NCI-H128 (cell line): Measurements from ENCODE around the gene BCR.
"Not testable (repeated sequence)": the region's sequence is repeated elsewhere in the genome, so short reads cannot be mapped to it uniquely, and the experiment has no call there.

ENCODE experiments used
- DNase-seq: peaks from one replicate; lab custom pipeline; 2025; ENCODE audit not compliant: unreplicated experiment; lab: John Stamatoyannopoulos, UW

BCR gene

DNA sequence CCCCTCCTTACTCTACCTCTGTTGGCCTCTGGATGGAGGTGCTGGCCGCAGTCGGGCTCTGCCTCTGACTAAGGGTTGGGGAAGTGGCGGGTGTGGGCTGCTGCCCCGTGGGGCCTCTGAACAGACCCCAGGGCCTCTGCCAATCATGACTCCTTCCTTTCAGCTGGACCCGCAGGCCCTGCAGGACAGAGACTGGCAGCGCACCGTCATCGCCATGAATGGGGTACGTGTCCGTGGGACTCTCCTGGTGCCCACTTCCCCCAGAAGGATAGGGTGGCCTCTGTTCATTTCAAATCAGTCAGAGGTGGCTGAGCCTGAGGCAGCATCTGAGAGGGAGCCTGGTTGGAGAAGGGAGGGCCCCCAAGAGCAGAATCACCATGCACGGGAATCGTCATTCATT, 129.0 kb downstream of the BCR start:
- not testable (repeated sequence) for DNase-seq

DNA sequence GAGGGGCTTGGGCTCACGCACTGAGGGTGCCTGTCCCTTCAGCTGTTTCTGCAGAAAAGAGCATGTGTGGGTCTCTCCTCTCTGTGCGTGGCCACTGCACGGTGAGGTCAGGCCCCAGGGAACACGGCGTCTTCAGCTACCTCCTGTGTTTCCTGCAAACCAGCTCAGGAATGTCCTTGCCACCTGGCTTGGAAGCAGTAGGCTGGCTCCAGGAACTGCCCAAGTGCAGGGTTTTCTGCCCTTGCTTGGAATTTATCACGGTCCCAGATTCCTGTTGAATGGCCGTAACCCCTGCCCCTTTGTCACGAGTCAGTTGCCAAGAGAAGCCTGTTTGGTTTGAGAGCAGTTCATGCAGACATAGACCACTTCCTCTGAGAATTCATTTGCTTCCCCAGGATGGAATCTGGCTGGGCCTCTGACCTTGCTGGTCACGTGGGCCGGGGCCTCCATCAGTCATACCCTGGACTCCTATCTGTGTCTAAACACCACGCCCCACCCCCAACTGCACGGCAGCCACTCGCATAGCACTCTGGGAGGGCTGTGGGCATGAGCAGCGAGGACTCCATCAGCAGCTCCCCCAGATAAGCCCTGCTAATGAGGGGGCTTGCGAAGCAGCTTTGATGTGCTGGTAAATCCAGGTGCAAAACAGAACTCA, 130.3 kb downstream of the BCR start:
- not testable (repeated sequence) for DNase-seq

DNA sequence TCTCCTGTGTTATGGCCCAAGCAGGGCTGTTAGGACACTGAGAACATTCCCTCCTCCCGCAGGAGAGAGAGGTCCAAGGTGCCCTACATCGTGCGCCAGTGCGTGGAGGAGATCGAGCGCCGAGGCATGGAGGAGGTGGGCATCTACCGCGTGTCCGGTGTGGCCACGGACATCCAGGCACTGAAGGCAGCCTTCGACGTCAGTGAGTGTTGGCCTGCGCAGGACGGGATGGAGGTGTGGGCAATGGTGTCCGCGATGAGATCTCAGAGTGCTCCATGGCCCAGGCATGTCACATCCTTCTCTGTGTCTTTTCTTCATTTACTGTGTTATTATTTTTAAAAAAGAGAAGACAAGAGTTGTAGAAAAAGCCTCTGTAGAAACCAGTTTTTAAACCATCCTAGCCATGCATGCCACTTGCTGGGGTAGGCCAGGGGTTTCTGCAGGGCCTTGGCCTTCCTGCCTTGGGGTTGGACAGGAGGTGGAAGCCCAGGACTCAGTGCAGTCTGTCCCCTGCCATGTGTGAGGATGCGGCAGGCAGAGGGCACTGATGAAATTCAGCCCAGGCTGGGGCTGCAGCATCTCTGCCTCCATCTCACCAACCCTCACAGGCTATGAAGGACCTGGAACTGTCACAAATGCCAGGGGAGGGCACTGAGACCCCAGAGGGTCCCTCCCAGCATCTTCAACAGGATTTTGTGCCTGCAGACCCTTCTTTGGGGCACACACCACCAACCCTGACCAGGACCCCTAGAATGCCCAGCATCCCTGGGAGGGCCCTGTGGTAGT, 131.5 kb downstream of the BCR start:
- not testable (repeated sequence) for DNase-seq

DNA sequence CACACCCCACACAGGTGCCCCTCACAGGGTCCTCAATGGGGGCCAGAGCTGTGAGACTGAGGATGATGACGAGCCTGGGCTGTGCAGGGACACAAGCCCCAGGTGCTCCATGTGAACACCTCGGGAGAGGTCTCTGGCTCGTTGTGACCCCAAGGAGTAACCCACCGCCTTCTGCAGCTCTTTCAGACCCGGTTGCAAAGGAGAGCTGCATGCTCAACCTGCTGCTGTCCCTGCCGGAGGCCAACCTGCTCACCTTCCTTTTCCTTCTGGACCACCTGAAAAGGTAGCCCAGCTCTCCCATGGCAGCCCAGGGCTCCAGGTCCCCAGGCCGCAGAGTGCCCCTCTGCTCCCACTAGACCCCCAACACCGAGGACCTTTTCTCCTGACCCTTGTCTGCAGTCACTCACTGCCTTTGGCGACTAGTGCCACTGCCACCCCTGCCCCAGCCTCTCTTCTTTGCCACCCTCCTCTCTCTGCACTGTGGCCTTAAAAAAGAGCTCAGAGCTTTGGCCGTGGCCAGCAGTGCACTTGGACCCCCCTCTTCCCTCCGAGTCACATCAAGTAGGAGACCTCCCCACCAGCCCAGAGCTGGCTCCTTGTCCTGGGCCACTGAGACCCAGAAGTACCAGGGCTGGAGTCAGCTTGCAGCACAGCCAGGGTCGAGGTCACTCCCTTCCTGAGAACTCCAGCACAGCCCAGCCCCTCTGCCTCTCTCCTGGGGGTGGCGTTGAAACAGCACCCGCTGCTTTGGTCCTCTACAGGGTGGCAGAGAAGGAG, 133.7 kb downstream of the BCR start:
- DNase-seq, result no peak

DNA sequence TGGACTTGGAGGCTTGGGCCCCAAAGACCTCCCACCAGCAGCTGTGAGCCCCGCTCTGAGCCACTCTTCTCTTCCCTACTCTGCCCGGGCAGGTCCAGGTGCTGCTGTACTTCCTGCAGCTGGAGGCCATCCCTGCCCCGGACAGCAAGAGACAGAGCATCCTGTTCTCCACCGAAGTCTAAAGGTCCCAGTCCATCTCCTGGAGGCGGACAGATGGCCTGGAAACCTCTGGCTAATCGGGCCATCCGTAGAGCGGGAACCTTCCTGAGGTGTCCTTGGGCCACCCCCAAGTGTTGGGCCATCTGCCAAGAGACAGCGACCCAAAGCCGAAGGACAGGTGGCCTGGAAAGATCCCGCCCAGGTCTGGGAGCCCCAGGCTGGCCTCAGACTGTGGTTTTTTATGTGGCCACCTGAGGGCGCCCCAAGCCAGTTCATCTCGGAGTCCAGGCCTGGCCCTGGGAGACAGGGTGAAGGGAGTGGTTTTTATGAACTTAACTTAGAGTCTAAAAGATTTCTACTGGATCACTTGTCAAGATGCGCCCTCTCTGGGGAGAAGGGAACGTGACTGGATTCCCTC, 135.1 kb downstream of the BCR start:
- no peak for DNase-seq

DNA sequence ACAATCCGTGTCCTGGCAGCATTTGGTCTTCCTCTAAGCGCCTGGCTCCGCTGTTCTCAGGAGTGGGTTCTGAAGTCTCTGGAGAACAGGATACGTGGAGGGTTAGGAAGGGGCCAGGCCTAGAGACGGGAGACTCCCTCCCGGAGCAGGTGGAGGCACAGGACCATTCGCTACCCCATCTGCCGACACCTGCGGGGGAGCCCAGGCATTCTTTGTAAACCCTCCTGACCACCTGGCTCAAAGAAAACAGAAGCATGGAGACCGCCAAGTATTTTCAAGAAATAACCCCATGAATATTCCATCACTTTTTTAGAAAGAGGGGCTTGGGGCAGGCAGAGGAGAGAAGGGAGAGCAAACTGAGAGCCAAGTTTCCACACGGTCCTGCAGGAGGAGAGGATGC, 136.3 kb downstream of the BCR start:
- DNase-seq, result not testable (repeated sequence)

DNA sequence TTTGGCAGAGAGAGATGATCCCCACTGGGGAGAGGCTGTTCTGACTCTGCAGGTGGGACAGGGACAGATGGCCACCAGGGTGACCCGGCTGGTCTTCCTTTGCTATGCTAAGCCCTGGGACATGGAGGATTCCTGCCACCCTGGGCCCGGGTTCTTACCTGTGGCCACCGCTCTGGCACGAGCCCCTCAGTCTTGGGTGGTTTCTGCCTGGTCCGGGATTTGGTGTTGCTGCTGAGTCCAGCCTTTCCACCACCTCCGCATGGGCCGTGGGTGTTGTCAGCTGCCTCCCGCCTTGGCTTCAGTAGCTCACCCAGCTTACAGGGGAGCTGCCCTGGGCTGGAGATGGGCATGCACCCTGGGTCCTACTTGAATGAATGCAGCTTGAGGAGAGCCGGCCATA, 138.0 kb downstream of the BCR start:
- DNase-seq, result not testable (repeated sequence)

DNA sequence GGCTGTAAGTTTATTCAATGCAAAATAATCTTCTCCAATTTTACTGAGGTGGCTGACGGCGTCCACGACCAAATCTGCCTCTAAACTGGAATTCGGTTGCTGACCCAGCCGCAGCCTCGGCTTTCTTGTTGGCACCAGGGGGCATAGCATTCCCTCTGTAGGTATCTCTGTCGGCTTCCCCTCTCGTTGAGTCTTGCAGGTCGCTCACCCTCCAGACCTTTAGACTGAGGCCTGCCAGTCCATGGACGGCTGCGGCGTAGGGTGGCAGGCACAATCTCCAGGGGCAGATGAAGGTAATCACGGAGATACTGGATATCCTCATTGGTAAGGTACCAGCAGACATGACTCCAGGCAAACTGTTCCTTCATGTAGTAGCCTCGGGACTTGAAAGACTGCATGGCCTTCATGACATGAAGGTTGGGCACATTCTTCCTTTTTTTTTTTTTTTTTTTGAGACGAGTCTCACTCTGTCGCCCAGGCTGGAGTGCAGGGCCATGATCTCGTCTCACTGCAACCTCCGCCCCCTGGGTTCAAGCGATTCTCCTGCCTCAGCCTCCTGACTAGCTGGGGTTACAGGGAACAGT, 142.3 kb downstream of the BCR start:
- not testable (repeated sequence) for DNase-seq

DNA sequence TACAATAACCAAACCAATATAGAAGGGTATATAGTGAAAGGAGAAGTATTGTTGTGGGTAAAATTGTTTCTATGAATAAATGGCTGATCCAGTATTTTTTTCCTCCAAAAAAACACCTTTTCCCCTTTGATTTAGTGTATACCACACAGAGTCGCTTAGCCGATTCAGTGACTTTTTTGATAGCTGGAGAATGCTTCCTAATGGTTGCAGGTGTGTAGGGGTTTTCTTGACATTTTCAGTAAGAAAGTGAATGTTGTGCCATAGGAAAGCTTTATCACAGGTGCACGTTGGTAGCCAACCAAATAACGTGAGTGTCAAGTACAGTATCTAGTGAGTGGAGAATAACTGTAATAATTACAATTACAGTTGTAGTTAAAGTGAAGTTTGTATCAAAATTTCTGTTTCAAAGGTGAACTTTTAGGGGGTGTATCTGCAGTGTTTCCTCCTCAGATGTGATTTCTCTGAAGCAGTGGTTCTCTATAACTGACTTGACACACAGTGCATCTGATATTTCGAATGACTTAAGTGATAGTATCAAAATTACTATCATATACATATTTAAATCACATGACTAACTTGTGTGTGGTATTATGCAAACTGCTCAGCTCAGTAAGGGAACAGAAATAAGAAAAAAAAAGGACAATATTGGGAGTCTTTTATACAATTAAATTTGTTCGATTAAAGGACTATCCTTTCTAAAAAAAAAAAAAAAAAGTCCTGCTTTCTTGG, 143.8 kb downstream of the BCR start:
- not testable (repeated sequence) for DNase-seq

DNA sequence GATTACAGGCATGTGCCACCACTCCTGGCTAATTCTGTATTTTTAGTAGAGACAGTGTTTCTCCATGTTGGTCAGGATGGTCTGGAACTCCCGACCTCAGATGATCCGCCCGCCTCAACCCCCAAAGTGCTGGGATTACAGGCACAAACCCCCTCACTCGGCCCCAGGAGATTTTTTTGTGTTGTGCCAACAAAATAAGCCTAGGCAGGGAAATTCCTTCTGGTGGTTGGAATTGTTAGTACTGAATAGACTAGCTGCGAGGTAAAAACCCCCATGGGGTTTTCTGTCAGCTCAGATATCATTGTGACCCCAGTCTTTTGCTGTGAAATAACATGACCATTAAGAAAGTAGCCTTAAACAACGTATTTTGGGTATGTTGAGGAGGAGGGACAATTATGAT, 144.9 kb downstream of the BCR start:
- DNase-seq, result no peak

DNA sequence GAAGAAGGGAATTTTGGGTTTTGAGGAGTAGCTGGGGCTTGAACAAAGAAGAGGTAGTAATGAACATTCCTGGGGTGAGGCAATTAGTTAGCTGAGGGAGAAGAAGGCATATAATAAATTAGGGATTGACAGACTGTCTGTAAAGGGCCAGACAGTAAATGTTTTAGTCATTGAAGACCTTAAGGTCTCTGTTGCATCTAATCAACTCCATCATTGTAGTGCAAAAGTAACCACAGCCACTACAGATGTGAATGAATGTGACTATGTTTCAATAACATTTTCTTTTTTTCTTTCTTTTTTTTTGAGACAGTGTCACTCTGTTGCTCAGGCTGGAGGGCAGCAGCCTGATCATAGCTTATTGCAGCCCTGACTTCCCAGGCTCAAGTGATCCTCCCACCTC, 153.5 kb downstream of the BCR start:
- DNase-seq, result not testable (repeated sequence)

DNA sequence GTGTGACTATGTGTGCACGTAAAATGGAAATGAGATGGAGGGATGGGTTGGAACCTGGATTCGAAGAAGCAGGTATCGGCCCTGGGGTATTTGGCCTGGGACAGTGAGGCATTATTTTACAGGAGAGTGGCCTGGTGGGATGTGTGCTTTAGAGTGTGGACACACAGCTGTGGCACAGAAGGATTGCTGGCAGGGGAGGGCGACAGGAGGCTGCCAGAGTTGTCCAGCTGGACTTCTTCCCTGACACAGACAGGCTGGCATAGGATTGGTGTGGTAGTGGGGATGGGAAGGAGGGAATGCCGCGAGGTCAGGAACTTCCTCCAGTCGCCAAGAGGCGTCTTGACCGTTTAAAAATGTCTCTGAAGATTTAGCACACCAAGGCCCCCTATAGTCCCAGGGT, 157.4 kb downstream of the BCR start:
- not testable (repeated sequence) for DNase-seq

DNA sequence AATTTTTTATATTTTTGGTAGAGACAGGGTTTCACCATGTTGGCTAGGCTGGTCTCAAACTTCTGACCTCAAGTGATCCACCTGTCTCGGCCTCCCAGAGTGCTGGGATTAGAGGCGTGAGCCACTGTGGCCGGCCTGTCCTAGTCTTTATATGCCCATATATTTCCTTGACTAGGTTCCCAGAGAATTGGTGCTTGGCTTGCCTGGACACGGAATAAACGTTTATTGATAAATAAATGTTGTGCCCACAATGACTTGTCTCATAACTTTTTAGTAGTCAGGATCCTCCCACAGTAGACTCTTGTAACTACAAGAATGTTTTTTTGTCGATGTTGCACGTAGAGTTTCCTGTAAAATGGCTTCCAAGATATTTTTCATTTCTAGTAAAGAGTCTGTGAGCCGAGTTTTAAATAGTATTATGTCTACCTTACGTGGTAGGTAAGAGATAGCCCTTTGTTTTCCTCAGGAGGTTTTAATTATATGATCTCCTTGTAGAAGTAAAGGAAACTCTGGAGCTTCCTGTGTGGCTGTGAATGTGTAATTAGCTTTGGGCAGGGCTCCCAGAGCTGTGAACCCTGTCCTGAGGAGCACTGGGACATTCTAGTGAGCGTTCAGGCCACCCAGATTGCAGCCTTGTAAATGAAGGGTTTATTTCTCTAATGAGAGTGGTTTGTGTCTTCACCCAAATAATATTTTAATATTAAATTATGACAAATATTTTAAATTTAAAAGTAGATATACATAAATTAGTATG, 161.8 kb downstream of the BCR start:
- not testable (repeated sequence) for DNase-seq

DNA sequence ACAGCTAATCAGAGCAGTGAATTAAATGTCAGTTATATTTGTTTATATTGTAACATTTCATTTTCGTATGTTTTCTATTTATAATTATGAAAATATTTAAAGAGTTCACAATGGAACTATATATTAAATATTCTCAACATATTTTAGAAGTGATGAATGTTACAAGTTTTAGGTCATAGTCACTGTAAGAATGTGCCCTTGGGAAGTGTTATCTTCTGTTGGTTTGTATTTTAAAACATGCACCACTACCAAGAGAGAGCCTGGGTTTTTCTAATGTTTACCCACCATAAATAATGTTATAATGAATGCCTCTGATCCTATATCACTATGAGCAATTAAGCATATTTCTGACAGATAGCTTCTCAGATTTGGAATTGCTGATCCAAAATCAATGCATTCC, 171.0 kb downstream of the BCR start:
- no peak for DNase-seq

DNA sequence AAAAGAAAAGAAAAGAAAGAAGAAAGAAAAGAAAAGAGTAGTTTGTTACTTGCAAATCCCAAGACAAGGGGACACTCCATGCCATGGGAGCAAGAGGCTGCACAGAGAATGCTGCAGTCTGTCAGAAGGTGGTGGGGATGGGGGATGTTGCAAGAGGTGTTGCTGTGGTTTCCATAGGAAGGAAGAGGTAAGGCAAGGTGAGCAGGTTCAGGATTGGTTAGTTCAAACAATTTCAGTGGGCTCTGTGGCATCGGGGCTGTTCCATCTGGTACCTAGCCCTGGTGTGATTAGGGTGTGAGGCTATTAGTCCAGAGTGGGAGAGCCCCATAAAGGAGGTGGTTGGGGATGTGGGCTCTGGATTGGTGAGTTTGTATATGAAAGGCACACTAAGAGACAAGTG, 172.7 kb downstream of the BCR start:
- no peak for DNase-seq

DNA sequence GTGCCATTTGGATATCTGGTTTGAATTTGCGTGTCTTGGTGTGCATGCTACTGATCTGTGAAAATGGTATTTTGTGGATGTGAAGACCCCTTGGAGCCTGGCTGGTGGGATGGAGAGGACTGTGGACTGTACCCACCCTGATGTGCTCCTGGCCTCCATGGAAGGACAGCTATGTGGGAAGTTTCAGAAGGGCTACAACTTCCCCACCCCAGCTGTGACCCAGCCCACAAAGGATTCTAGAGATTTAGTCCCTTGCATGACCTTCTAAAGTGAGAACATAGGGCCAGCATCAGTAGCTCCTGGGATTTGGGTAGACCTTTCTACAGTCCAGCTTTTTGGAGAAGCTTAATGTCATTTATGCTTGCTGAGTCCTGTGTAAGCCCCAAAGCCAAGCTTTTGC, 173.4 kb downstream of the BCR start:
- no peak for DNase-seq

DNA sequence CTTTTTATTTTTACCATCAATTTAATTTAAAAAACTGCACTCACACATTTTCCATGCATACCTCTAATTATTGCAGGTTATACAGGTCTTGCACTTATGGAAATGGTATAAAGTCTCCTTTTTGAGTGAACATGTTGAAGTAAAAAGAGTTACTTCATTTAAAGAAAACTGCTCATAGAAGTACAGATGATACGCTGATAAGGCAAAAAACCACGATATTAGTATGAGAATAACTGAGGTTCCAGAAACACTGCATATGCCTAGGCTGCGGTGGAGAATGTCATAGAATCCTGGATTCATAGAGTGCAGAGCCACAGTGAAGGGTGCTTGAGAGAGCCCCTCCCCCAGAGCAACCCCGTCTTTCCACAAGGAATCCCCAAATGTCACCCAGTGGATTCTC, 175.8 kb downstream of the BCR start:
- no peak for DNase-seq

DNA sequence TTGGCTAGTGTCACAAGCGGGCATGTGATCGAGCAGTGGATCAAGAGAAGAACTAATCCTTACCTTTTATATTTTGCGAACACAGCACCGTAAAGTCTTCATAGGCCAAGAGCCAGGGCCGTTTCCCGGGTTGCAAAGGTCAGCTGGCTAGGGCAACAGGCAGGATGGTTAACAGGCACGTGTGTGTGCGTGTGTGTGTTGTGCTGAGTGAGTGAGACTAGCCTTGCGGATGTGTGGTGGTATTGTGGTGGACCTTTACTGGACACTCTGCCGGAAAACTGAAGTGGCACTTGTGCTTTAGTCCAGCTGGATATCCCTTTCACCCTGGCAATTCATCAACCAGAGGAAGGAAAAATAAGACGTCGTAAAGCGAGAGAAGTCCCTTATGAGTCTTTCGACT, 176.7 kb downstream of the BCR start:
- DNase-seq, result no peak

DNA sequence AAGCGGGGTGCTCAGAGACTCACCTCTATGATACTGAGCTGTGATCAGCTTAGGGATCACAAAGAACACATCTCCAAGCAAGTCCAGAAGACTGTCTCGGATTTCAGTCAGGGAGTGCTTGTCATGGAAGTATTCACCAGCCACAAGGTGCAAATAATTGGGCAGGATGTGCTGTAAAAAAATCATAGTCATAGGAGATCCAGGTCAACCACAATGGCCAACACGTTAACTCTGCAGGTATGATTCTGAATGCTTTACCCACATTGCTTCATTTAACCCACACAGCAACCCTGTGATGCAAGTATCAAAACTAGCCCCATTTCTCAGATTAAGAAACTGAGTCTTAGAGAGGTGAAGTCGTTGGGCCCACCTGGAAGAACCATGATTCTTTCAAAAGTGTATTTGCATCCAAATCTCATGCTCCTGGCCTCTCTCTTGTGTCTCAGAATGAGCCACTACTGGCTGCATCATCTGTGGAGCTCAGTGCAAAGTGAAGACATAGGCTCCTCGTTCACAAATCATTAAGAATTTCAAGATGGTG, 179.3 kb downstream of the BCR start:
- no peak for DNase-seq

DNA sequence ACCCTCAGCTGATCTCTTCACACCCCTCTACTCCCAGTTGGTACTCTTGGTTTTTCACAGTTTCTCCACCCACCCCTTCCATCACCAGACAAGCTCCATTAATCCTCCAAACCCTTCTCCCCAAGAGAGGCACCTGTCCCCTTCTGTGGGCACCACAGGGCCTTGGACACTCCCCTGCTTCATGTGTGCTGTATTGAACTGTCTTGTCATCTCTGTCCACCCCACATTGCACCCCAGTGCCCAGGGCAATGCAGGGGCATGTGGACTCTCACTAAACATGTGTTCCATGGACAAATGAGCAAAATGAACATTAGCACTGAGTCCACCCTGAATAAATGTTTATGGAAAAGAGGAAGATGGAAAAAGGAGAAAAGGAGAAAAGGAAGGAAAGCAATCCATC, 181.4 kb downstream of the BCR start:
- DNase-seq, result no peak
